Embryonic facial prominence (tissue), 1 donor: Measurements from ENCODE around the gene FNTB.
"Not testable (repeated sequence)": the region's sequence is repeated elsewhere in the genome, so short reads cannot be mapped to it uniquely, and the experiment has no call there.

Experiments
- DNase-seq: peaks from one replicate; pipeline ENCODE4 v3.0.0-alpha.2; 2016; ENCODE audit errors: extremely low spot score

Gene FNTB

DNA sequence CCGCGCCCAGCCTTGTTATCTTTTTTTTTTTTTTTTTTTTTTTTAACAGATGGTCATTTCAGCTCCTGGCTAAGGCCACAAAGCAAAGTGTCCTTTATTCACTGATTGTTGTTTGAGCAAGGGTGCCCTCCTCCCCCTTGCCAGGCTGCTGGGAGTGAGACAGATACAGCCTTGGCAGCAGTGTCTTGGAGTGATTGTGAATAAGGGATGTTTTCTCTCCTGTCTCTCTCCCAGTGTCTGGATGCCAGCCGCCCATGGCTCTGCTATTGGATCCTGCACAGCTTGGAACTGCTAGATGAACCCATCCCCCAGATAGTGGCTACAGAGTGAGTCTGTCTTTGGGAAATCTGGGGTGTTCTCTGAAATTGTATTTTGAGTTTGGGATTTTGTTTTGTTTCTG is 28.7 kb downstream of the FNTB start:
- no peak for DNase-seq

GRCh38 chr14:65016471-65016870 is 29.8 kb downstream of the FNTB start:
- no peak for DNase-seq

GRCh38 chr14:65019944-65020566 is 33.4 kb downstream of the FNTB start:
- DNase-seq: no peak

DNA sequence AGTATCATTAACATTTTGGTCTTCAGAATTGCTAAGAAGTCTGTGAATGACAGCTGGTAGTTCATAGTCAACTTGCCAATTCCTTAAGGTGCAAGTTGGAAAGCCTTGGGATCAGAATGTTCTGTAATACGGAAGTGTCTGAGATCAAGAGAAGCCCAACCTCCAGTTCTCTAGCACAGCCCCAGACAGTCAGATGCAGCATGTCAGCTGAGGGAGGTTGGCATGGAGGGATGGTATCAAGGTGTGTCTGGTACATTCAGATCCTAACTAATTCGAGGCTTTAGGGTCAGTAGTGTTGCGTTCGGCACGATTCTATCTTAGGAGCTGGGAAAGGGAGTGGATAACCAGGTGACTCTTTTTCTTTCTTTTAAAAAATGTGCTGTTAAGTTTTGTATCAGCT is 38.3 kb downstream of the FNTB start:
- no peak for DNase-seq

DNA sequence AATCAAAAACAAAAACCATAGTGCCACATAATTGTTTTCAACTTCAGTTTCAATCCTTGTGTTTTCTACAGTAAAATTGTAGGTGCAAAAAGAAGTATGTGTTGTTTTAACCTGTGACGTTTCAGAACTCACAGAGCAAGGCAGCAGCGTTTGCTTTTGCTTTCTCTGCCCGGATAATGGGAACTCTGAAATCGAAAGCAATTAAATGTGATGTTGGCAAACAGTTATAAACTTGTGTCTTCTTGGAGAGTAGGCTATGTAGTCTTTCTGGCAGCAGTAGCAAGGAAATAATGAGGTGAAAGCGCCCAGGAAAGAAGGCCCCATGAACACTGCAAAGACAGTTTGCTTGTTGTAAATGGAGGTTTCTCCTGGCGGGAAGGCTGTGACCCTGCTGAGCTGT is 39.1 kb downstream of the FNTB start:
- no peak for DNase-seq

DNA sequence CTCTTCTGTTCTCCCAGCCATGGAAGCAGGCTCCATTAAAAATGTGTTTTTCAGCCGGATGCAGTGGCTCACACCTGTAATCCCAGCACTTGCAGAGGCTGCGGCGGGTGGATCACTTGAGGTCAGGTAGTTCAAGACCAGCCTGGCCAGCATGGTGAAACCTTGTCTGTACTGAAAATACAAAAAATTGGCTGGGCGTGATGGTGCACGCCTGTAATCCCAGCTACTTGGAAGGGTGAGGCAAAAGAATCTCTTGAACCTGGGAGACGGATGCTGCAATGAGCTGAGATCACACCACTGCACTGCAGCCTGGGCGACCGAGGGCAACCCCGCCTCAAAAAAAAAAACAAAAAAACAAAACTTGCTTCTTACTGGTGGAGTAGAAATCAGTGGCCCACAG is 39.8 kb downstream of the FNTB start:
- no peak for DNase-seq

- DNase-seq: no peak
These were observed 40.6 kb downstream of the FNTB start for GRCh38 chr14:65027127-65027799.

DNA sequence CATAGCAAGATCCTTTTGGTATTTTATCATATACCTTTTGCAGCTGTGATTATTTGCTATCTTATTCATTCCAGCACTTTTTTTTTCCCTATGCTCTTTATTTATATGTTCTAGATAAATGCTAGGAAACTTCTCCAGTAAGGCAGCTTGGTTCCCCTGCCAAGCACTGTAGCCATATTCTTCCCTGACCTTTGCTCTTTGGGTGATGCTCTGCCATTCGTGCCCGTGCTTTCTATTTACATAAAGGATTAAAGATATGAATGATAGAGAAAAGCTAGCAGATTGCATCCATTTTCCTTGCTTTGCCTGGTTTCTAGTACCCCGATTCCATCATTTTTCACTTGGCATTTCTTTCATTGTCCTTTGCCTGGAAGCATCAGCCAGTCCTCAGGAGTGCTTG is 42.2 kb downstream of the FNTB start:
- no peak for DNase-seq

DNA sequence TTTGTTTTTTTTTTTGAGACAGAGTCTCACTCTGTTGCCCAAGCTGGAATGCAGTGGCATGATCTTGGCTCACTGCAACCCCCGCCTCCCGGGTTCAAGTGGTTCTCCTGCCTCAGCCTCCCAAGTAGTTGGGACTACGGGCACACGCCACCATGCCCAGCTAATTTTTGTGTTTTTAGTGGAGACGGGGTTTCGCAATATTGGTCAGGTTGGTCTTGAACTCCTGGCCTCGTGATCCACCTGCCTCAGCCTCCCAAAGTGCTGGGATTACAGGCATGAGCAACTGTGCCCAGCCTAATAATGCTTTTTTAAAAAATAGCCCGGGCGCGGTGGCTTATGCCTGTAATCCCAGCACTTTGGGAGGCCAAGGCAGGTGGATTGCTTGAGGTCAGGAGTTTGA is 44.6 kb downstream of the FNTB start:
- DNase-seq: not testable (repeated sequence)

- DNase-seq: no peak
These were observed 45.6 kb downstream of the FNTB start for GRCh38 chr14:65032319-65032718.

GRCh38 chr14:65033181-65033580 is 46.5 kb downstream of the FNTB start:
- DNase-seq: no peak

DNA sequence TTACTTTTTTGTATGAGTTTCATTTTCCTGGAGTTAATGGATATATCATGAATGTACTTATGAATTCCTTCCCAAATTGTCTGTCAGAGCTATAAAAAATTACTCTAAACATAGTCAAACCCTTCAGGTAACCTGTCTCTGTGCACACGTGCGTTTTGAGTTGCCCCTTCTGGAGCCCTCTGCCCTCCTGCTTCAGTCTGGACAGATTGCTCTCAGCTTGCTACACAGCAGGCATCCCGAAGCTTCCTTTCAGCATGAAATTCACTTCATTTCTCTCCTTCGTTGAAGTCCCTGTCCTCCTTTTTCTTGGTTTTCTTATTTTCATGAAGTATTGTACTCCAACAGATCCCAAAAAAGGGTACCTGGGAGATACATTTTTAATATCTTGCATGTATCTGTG is 47.3 kb downstream of the FNTB start:
- DNase-seq: no peak

DNA sequence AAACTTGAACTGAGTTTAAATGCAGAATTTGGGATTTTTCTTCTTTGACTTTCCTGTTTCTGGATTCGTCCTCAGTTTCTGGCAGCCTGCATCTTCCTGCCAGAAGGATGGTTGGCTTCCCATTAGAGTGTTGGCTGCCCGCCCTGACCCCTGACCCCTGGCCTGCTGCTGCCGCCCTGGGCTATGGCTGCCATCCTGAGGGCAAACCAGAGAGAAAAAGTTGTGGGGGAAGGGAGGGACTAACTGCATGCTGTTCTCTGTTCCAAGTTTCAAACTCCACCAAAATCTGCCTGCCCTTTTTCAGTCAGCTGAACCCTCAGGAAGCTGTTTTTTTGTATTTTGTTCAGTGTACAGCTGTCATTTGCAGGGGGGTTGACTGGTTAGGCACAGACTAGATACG is 48.4 kb downstream of the FNTB start:
- DNase-seq: no peak

DNA sequence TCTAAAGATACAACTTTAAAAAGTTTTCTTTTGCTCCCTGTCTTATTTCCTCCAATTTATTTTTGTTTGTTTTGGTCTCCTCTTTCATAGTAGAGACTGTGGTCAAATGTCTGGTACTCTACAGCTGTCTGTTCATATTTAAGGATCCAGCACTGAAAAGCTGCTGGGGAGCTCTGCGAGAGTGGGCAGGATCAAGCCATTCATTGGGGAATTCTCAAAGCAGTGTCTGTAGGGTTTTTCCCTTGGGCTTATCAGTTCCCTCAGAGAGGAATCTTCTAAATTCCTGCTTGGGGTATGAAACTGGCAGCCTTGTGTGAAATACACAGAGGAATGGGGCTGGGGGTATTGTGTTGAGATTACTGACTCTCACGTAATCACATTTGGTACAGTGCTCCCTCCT is 52.3 kb downstream of the FNTB start:
- no peak for DNase-seq

DNA sequence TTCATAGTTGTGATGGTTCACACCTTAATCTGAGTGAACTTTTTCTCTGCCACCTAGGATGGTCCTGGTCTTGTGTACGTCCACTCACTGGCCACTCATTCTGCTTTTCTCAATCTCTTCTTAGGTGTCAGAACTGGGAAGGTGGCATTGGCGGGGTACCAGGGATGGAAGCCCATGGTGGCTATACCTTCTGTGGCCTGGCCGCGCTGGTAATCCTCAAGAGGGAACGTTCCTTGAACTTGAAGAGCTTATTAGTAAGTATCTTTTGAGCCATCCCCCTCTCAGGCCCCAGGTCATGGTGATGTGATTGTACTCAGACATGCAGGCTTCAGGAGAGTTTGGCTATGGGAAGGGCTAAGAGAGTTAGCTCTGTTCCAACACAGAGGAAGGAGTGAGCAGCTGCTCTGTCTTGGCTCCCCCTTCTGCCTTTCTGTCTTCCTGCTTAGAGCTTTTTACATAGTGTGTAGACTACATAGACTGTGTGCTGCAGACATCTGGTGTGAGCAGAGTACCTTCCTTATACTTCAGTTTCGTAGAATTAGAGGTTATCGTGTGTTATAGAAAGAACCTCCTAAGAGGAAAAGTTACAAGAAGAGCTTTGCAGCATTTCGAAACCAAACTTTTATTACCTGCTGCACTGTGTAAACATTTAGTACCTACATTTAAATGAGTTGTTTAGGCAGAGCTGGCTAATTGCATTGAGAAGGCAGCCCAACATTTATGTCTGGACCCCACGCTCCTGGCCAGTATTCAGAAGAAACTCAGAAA is 54.2 kb downstream of the FNTB start:
- no peak for DNase-seq

DNA sequence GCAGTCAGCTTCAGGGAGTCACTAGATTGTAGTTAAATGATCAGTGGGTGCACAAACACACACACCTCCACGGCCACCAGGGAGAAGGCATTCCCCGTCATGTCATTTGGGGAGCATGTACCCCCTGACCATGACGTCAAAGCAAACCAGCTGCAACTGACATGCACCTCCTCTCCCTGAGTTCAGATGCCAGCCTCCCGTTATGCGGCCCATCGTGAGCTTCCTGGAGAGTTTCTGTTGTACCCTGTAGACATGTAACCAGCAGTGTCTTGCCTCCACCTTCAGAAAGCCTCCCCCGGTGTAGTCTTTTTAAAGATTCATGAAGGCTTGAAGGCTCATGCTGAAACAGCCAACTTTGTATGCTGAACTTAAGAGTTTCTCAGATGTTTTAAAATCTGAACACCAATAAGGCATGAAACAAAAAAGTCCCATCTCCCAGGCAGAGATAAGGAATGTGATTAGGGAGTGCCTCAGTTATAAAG is 54.8 kb downstream of the FNTB start:
- no peak for DNase-seq

DNA sequence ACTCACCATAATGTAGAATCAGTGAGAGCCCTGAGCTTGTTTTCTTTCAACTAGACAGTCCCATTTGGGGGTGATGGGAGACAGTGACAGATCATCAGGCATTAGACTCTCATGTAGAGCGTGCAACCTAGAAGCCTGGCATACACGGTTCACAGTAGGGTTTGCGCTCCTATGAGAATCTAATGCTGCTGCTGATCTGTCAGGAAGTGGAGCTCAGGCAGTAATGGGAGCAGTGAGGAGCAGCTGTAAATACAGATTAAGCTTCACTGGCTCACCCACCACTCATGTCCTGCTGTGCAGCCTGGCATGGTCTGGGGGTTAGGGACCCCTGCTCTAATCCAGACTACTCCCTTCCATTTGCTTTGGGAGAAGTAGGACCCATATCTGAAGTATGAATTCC is 55.6 kb downstream of the FNTB start:
- no peak for DNase-seq

DNA sequence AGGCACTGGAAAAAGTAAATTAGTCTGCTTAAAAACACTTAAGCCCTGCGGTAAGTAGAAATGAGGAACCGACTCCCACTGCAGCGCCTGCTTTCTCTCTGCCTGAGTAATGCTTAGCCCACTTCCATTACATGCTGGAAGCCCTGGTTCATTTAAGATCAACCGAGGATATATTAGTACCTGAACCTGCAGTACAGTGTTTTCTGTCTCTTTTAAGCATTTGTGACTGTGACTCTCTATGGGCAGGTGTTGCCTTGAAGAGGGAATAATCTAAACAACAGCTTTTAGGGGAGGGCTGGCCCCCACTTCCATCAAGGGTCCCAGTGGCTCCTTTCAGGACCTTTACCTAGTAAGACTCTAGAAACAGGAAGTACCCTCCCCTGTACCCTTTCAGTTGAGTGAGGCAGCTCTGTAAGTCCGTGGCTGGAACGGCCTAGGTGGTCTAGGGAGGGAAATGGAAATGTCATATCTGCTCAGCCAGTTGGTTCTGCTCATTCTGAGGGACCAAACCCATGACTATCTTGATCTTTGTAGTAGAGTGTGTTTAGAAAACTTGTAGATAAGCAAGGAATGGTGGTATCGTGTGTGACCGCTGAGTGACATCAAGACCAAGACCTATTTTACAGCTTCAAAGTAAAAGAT is 56.2 kb downstream of the FNTB start:
- no peak for DNase-seq

GRCh38 chr14:65043893-65044595 is 57.3 kb downstream of the FNTB start:
- DNase-seq: no peak

DNA sequence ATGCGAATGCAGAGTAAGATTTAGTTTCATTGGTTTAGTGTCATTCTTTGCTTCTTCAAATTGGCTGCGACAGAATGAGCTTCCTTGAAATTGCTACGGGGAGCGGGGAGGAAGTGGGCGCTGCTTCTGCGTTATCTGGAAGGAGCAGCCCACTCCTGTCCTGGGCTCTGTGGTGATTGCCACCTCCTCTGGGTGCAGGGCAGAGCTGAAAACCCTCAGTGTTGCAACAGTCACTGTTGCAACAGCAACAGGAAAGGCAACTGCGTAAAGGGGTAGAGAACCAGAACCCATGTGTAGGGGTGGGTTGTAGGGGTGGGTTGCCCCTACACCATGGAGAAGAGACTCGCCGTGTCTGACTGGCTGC is 57.9 kb downstream of the FNTB start:
- no peak for DNase-seq

- no peak for DNase-seq
These were observed 58.3 kb downstream of the FNTB start for GRCh38 chr14:65045006-65045405.

DNA sequence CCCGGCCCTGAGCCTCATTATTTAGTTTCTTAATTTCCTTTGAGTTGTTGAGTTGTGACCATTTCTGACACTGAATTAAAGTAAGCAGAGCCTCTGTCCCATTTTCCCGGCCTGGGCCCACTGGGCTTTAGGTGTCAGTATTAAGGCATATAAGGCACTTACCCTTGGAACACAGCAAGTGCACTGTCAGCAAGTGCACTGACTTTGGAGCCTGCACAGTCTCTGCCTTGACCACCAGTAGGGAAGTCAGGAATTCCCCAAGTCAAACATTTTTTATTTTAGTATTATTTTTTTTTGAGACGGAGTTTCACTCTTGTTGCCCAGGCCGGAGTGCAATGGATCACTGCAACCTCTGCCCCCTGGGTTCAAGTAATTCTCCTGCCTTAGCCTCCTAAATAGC is 59.0 kb downstream of the FNTB start:
- DNase-seq: no peak
